ENCODE results near the gene BBS1.
"Not testable (repeated sequence)": the region's sequence is repeated elsewhere in the genome, so short reads cannot be mapped to it uniquely, and the experiment has no call there.

Gene BBS1

DNA sequence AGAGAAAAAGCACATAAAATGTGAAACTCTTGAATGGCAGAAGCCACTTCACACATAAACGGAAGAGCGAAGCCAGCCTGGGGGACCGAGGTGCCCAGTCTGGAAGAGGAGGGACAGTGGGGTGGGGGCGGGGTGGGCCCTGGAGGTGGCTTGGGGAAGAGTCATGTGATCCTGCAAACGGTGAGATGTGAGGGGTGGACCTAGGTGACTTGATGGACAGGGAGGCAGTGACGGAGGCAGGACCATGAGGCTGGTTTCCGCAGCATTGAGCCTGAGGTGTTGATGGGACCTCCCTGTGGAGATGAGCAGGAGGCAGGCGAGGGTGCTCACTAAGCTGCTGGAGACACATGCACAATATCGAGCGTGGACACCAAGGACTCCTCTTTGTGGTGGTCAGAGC is 18.6 kb downstream of the BBS1 start:
- no peak for DNase-seq

- DNase-seq = no peak
These were observed 19.2 kb downstream of the BBS1 start for GRCh38 chr11:66529655-66530054.

- no peak for DNase-seq
These were observed 20.7 kb downstream of the BBS1 start for GRCh38 chr11:66530927-66531709.

- DNase-seq = no peak
These were observed 21.4 kb downstream of the BBS1 start for GRCh38 chr11:66531841-66532240.

- no peak for DNase-seq
These were observed 22.3 kb downstream of the BBS1 start for GRCh38 chr11:66532784-66533183.

- no peak for DNase-seq
These were observed 28.9 kb downstream of the BBS1 start for GRCh38 chr11:66539170-66539869.

DNA sequence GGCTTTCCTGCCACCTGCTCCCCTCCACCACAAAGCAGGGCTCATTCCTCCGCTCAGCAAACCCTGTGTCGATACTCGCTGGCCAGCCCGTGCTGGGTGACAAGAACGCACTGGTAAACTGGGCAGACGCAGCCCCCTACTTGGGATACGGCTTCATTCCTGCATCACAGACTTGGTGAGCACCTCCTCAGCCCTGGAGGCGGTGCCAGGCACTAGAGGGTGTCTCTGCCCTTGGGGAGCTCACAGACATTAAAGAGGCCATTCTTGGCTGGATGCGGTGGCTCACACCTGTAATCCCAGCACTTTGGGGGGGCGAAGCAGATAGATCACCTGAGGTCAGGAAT is 29.4 kb downstream of the BBS1 start:
- DNase-seq = no peak

DNA sequence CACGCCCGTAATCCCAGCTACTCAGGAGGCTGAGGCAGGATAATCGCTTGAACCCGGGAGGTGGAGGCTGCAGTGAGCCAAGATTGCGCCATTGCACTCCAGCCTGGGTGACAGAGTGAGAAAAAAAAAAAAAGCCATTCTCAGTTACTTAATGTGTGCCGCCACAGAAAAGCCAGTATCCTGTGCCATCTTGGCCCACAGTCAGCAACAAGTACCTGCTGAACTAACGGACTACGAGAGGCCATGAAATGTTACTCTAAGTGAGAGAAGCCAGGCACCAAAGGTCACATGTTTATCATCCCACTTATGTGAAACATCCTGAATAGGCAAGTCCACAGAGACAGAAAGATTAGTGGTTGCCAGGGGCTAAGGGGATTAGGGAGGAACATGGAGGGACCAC is 30.2 kb downstream of the BBS1 start:
- DNase-seq = not testable (repeated sequence)

DNA sequence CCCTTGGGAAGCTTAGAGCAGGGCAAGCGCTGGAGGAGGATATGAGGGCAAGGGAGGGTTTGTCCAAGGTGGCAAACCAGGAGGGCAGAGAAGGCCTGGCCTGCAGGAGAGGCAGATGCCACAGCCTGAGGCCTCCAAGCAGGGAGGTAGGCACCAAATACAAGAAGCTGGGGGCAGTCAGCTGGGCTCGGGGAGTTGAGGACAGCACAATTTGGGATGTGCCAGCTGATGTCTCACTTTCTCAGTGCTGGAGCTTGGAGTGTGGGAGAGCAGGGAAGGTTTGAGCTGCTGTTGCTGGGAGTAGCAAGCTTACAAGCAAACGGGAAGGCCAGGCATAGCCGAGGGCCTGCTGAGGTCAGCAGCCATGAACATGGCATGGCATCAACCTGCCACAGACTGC is 31.5 kb downstream of the BBS1 start:
- DNase-seq = no peak

DNA sequence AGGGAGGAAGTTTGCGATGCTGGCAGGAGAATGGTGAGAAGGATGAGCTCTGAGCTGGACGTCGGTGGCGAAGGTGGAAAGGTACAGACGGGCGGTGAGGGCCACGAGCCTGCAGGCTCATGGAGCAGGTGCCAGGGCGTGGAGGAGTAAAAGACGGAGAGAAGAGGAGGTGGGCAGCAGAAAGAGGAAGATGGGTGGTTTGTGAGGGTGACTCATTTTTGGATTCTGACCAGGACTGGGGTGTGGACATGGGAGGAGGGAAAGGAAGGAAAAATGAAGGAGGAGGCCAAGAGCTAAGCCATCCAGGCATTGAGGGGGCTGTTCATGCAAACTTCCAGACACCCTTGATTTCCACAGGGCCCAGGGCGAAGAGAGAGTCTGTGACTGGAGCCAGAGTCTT is 31.9 kb downstream of the BBS1 start:
- DNase-seq = no peak

DNA sequence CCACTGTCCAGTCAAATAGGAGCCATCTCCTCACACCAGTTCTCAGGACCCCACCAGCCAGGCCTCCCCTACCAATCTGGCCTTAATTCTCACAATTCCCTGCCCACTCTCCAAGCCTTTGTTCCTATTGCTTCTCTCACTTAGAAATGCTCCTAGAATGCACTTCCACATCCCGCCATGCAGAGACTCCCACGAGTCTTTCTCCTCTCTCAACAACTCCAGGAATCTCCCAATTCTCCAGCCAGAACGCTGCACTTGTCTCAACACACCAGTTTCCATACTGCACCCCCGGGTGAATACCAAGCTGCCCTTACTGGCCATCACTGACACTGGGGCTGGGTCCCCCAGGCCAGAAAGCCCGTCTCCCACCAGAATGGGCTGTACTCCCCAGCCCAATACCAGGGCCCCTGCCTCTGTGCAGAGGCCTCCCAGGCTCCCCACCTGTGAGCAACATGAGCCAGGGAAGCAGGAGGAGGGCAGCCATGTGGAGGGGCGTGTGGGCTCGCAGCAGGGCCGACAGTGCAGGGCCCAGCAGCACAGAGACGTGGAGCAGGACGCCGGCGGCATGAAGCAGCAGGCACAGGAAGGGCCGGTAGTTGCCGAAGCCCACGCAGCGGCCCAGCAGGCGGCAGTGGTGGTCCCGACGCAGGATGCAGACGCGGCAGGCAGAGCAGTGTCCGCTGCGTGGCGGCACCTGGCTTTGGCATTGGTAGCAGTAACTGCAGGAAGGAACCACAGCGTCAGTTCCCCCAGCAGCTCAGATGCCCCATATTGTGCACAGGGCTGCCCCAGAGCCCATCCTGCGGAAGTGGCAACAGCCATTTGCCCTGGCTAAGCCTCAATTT is 33.0 kb downstream of the BBS1 start:
- no peak for DNase-seq

DNA sequence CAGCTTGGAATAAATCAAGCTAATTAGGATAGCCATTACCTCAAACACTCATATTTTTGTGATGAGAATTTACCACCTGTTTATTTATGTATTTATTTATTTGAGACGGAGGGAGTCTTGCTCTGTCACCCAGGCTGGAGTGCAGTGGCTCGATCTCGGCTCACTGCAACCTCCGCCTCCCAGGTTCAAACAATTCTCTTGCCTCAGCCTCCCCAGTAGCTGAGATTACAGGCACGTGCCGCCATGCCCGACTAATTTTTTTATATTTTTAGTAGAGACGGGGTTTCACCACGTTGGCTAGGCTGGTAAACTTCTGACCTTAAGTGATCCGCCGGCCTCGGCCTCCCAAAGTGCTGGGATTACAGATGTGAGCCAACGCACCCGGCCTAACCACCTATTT is 34.5 kb downstream of the BBS1 start:
- not testable (repeated sequence) for DNase-seq

DNA sequence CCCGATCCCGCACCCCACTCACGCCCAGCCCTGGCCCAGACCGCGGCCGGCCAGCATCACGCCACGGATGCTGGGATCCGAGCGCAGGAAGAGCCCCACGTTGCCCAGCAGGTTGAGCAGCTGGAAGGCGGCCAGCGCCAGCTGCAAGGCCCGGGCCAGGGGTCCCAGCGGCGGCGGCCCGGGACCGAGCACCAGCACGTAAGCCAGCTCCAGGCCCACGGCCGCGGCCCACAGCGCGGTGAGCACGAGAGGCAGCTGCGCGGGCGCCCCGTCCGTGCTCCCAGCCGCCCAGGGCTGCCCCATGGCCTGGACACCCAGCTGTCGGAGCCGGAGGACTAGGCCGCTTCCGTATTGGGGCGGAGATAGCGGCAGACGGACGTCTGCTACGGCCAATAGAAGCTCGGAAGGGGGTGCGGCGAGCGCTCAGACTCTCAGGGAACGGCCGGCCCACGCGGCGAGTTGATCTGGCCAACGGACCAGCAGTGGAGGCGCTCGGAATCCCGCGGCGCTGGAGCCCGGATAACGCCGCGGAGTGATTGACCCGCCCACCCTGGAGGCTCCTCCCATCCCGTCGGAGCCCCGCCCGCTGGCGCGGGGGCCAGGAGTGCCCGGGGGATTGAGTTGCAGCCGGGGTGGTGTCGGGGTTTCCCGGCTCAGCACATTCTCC is 35.4 kb downstream of the BBS1 start, which contains the start of gene ZDHHC24:
Gene ZDHHC24, minus strand, starts transcription at position 348 of the 667 bp plus-strand sequence. Its CDS starts 45 bp downstream, at position 303.
- DNase-seq = peak; percentile 86

DNA sequence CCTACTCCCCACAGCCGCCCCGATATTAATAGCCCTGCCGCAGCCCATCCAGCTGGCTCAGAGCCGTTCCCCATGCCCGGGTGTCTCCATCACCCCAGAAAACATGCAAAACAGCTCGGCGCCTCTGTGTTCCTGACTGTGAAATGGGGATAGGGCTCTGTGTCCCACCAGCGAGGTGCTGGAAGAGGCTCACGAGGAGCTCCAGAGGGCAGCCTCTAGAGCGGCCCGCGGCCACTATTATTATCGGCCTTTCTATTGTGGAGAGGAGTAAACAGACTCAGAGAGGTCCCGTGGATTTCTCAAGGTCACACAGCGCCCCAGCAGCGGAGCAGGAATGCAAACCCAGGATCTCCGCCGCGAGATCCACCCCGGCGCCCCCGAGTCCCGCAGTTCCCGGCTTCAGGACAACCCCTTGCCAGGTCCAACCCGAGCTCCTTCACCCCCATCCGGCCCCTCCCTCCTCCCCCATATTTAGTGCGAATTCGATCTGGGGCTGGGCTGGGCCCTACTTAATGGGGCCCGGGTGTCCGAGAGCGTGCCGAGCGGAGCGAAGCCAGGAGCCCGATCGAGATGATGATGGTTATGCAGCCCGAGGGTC is 36.0 kb downstream of the BBS1 start, which contains the start of gene ACTN3:
Gene ACTN3, plus strand, starts transcription at position 536 of the 598 bp plus-strand sequence. Its CDS starts 35 bp downstream, at position 571.
- DNase-seq = no peak

DNA sequence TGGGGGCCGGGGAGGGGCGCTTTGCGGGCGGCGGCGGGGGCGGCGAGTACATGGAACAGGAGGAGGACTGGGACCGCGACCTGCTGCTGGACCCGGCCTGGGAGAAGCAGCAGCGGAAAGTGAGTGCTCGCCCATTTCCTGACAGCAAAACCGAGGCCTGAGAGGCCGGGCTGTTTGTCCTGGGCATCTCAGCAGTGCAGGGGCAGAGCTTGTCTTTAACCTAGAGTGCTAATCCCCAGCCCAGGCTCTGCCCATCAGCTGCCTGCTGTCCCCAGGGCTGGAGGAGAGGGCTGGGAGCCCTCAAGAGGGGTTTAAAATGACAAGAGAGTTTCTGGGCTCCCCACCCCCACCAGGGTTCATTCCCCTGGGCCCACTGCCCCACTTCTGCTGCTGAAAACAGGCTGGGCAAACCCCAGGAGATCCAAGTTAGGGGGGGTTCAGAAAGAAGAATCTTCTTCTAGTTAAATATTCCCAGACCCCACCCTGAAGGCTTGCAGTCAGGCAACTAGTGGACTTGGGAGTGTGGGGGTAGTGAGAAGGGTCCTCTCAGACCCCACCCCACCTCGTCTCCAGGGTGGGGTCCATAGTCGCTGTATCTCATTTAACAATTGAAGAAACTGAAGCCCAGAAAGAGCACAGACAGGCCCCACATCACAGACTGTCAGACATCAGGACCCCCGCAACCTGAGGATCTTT is 36.7 kb downstream of the BBS1 start:
- DNase-seq = no peak

DNA sequence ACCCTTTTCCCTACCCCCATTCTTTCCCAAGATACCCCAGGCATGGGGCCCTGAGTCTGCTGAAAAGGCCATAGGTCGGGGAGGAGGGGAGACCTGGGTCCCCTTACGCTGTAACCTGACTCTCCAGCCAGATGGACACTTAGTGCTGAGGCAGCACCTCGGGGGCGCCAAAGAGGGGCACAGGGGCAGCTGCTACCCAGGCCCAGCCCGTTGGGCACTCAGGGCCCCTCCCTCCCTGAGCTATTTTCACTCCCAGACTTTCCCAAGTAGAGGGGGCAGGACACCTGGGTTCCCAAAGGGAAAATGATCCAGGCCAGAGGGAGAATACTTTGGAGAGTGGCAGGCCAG is 37.2 kb downstream of the BBS1 start:
- no peak for DNase-seq

GRCh38 chr11:66548041-66548440 is 37.6 kb downstream of the BBS1 start:
- DNase-seq = peak; percentile 72

DNA sequence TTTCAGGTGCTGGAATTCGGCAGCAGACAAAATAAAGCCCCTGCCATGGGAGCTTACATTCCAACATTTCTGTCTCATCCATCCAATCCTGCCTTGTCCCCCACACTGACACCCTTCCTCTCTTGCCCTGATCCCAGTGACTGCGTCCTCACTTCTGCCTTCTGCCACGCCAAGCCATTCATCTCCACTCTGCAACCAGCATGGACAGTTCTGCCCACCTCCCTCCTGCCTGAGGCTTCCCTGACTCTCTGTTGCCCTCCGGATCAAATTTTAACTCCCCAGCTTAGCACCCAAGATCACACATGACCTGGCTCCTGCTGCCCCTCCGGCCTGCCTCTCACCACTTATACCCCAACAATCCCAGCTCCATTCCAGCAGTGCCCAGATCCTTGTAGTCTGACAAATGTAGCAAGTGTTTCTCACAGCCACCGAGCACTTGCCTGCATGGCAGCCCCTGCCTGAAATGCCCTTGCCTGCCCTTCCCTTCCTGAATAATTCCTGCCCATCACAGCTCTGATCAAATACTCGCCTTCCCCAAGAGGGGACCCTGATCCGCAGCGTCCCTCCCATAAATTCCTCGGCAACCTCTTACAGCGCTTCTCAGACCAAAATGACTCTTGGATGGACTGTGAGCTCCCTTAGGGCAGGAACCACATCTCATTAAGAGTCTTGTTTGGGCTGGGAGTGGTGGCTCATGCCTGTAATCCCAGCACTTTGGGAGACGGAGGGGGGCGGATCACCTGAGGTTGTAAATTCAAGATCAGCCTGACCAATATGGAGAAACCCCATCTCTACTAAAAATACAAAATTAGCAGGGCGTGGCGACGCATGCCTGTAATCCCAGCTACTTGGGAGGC is 38.6 kb downstream of the BBS1 start:
- no peak for DNase-seq

GRCh38 chr11:66549696-66550095 is 39.3 kb downstream of the BBS1 start:
- no peak for DNase-seq

GRCh38 chr11:66550887-66551286 is 40.5 kb downstream of the BBS1 start:
- no peak for DNase-seq

- no peak for DNase-seq
These were observed 44.2 kb downstream of the BBS1 start for GRCh38 chr11:66554602-66555001.

Measured in NCI-H2171 (cell line).